HCT116 (cell line): ENCODE results near the gene TMEM61. TPM values are rescaled to one million over a fixed set of nuclear protein-coding genes. Genes with fewer than 3 reads are reported as not detected.
A peak's percentile ranks its signal among the peaks of the same experiment; 100 is the strongest.

Experiments
- ATAC-seq: fragments of 200-7000 bp; cut with Tn5 transposase; 2 replicates; pipeline ENCODE4 v1.9.1; 2020; ENCODE audit warnings: mild to moderate bottlenecking, moderate library complexity
- BruUV-seq: library from RNA; stranded (reverse); fragments of 400-500 nt; replicated peaks from 2 replicates; lab custom pipeline; 2021; lab: Mats Ljungman, UMichigan
- CTCF ChIA-PET: fragments of 300-600 bp; sonication (Branson Sonifier 250); formaldehyde crosslinking; loops from one replicate; lab custom pipeline; 2021; ENCODE audit warnings: antibody characterized with exemption; lab: Charles Lee
- POLR2A ChIA-PET: fragments of 300-600, 350-600 bp; sonication (Branson Sonifier 250); formaldehyde crosslinking; loops from one replicate; lab custom pipeline; 2021; ENCODE audit warnings: antibody characterized with exemption; lab: Charles Lee
- RAD21 ChIA-PET, 2 experiments: fragments of 300-600 bp; sonication (Branson Sonifier 250); formaldehyde crosslinking; loops; one replicate each; lab custom pipeline; 2023; ENCODE audit warnings: low total read pairs in 2 of 2; ENCODE audit not compliant: uncharacterized antibody in 2 of 2, unreplicated experiment in 2 of 2, low non-redundant PET in 1 of 2; lab: Charles Lee
- DNase-seq: peaks from one replicate; pipeline ENCODE4 v3.0.0-alpha.2; 2010; ENCODE audit warnings: low read depth, low spot score
- H2AFZ ChIP-seq: fragments of 200-600 bp; shearing (Covaris generic), sonication (generic); 2 replicates; pipeline ENCODE4 v1.6.1; 2017; ENCODE audit warnings: low read depth, mixed run types, mixed read lengths, antibody characterized with exemption, low read length; ENCODE audit not compliant: poor library complexity, severe bottlenecking
- H3K27ac ChIP-seq: 2 replicates; pipeline ENCODE4 v1.5.1; 2012; ENCODE audit warnings: low read depth, low read length
- H3K27me3 ChIP-seq: fragments of 200-600 bp; sonication (generic); 2 replicates; pipeline ENCODE4 v1.6.1; 2016; ENCODE audit warnings: mixed run types, low read length, mixed read lengths; ENCODE audit not compliant: insufficient read depth
- H3K36me3 ChIP-seq, 2 experiments: fragments of 200-500 bp in 1 of 2; fragments of 200-600 bp in 1 of 2; sonication (Bioruptor generic) in 1 of 2; sonication (generic) in 1 of 2; 2 replicates each; pipeline versions ENCODE4 v1.5.1 to v1.6.1; 2014 to 2016; ENCODE audit warnings: low read length in 2 of 2, inconsistent platforms in 1 of 2, mixed read lengths in 1 of 2, mixed run types in 1 of 2; ENCODE audit not compliant: insufficient read depth in 2 of 2, control insufficient read depth in 1 of 2
- H3K4me1 ChIP-seq, 2 experiments: fragments of 200-600 bp in 1 of 2; sonication (generic) in 1 of 2; 2 replicates each; pipeline versions ENCODE4 v1.5.1 to v1.6.1; 2012 to 2017; ENCODE audit warnings: low read length in 2 of 2, inconsistent platforms in 1 of 2, mild to moderate bottlenecking in 1 of 2, mixed read lengths in 1 of 2, mixed run types in 1 of 2, moderate library complexity in 1 of 2; ENCODE audit not compliant: insufficient read depth in 2 of 2, control insufficient read depth in 1 of 2
- H3K4me2 ChIP-seq: fragments of 200-600 bp; sonication (generic); 2 replicates; pipeline ENCODE4 v1.6.1; 2017; ENCODE audit warnings: mixed run types, low read length, mixed read lengths
- H3K4me3 ChIP-seq, 2 experiments: fragments of 200-600 bp in 1 of 2; sonication (generic) in 1 of 2; replicated peaks in 1 of 2; 2 replicates each; pipeline ENCODE4 v1.5.1; 2011 to 2016; ENCODE audit warnings: low read length in 2 of 2, control low read depth in 1 of 2, low read depth in 1 of 2, mild to moderate bottlenecking in 1 of 2, mixed read lengths in 1 of 2, mixed run types in 1 of 2
- H3K79me2 ChIP-seq: fragments of 200-600 bp; sonication (generic); 2 replicates; pipeline ENCODE4 v1.6.1; 2017; ENCODE audit warnings: mild to moderate bottlenecking, mixed run types, low read length, moderate library complexity, mixed read lengths; ENCODE audit not compliant: insufficient read depth
- H3K9ac ChIP-seq: fragments of 200-600 bp; sonication (generic); 2 replicates; pipeline ENCODE4 v1.6.1; 2016; ENCODE audit warnings: low read length, mixed read lengths
- H3K9me2 ChIP-seq: fragments of 200-600 bp; sonication (generic), shearing (Covaris generic); 2 replicates; pipeline ENCODE4 v1.6.1; 2017; ENCODE audit warnings: mixed run types, mild to moderate bottlenecking, moderate library complexity; ENCODE audit not compliant: insufficient read depth
- H3K9me3 ChIP-seq, 2 experiments: fragments of 200-500 bp in 1 of 2; fragments of 200-600 bp in 1 of 2; sonication (Bioruptor generic) in 1 of 2; sonication (generic) in 1 of 2; 2 replicates each; pipeline ENCODE4 v1.6.1; 2014 to 2017; ENCODE audit warnings: low read length in 2 of 2, mixed read lengths in 2 of 2, inconsistent platforms in 1 of 2, low read depth in 1 of 2, mild to moderate bottlenecking in 1 of 2, mixed run types in 1 of 2, moderate library complexity in 1 of 2; ENCODE audit not compliant: control insufficient read depth in 1 of 2, insufficient read depth in 1 of 2
- H4K20me1 ChIP-seq: fragments of 200-600 bp; sonication (generic), shearing (Covaris generic); 2 replicates; pipeline ENCODE4 v1.6.1; 2017; ENCODE audit warnings: mixed run types, mild to moderate bottlenecking, moderate library complexity; ENCODE audit not compliant: insufficient read depth
- CEBPB ChIP-seq: IDR thresholded peaks from 2 replicates; pipeline ENCODE4 v1.6.1; 2012; ENCODE audit warnings: low read depth
- CTCF ChIP-seq, 3 experiments: fragments of 200-600 bp in 1 of 3; sonication (generic) in 1 of 3; IDR thresholded peaks in 2 of 3; conservative IDR thresholded peaks in 1 of 3; 2 replicates each; pipeline ENCODE4 v1.5.1; 2012 to 2017; ENCODE audit warnings: low read depth in 2 of 3, low read length in 2 of 3, antibody characterized with exemption in 1 of 3, borderline replicate concordance in 1 of 3, control low read depth in 1 of 3, mild to moderate bottlenecking in 1 of 3, mixed read lengths in 1 of 3, mixed run types in 1 of 3, moderate library complexity in 1 of 3; ENCODE audit not compliant: insufficient read depth in 1 of 3
- EGR1 ChIP-seq: IDR thresholded peaks from 2 replicates; pipeline ENCODE4 v1.6.1; 2012; ENCODE audit warnings: low read depth
- EZH2phosphoT487 ChIP-seq: fragments of 200-600 bp; IDR thresholded peaks from 2 replicates; pipeline ENCODE4 v1.6.1; 2018; ENCODE audit warnings: antibody characterized with exemption, borderline replicate concordance
- FOSL1 ChIP-seq: IDR thresholded peaks from 2 replicates; pipeline ENCODE4 v1.6.1; 2012; ENCODE audit warnings: low read depth
- JUND ChIP-seq: IDR thresholded peaks from 2 replicates; pipeline ENCODE4 v1.6.1; 2012
- MAX ChIP-seq: IDR thresholded peaks from 2 replicates; pipeline ENCODE4 v1.6.1; 2012
- RAD21 ChIP-seq: IDR thresholded peaks from 2 replicates; pipeline ENCODE4 v1.6.1; 2012; ENCODE audit warnings: low read depth, mild to moderate bottlenecking
- TCF7L2 ChIP-seq: IDR thresholded peaks from 2 replicates; pipeline ENCODE4 v1.7.0; 2011; ENCODE audit warnings: borderline replicate concordance, inconsistent platforms; ENCODE audit not compliant: insufficient read depth, insufficient read length; ENCODE audit errors: extremely low read depth
- intact Hi-C: fragments of 100-400 bp; cut with micrococcal nuclease; formaldehyde crosslinking; loops from 2 replicates; pipeline ENCODE4 v1.10.0; 2022
- total RNA-seq: library from RNA; stranded (reverse); gene quantifications from one replicate; pipeline ENCODE4 v1.2.1, GENCODE V29; 2021; ENCODE audit not compliant: unreplicated experiment
- TF ChIP-seq, protein P1 (sequence below): IDR thresholded peaks from 2 replicates; pipeline ENCODE4 v1.6.1; 2012; ENCODE audit warnings: low read depth

TMEM61 gene
- total RNA-seq, 1 experiment from 2014 or later, result 4.4 TPM

DNA sequence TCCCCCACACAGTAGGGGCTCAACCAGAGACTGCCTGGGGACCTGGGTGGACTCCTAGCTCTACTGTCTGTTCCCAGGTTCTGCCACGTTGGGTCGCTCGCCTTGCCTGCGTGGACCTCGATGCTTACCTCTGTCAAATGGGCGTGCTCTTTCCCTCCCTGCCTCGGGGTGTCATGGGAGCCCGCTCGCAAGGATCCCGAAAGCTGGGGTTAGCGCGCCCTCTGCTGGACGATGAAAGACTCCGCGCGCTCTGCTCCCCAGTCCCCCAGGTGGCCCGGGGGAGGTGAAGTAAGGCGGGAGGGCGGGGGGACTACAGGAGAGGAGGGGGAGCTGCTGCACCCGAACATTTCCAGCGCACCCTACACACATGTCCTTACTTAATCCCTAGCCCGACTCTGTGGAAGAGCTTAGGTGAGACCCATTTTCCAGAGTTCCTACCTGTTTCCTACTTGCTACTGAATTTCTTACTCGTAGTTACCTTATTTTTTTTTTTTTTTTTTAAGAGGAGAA, 16.0 kb downstream of the TMEM61 start (continued):
- TF ChIP-seq, protein P1, sequence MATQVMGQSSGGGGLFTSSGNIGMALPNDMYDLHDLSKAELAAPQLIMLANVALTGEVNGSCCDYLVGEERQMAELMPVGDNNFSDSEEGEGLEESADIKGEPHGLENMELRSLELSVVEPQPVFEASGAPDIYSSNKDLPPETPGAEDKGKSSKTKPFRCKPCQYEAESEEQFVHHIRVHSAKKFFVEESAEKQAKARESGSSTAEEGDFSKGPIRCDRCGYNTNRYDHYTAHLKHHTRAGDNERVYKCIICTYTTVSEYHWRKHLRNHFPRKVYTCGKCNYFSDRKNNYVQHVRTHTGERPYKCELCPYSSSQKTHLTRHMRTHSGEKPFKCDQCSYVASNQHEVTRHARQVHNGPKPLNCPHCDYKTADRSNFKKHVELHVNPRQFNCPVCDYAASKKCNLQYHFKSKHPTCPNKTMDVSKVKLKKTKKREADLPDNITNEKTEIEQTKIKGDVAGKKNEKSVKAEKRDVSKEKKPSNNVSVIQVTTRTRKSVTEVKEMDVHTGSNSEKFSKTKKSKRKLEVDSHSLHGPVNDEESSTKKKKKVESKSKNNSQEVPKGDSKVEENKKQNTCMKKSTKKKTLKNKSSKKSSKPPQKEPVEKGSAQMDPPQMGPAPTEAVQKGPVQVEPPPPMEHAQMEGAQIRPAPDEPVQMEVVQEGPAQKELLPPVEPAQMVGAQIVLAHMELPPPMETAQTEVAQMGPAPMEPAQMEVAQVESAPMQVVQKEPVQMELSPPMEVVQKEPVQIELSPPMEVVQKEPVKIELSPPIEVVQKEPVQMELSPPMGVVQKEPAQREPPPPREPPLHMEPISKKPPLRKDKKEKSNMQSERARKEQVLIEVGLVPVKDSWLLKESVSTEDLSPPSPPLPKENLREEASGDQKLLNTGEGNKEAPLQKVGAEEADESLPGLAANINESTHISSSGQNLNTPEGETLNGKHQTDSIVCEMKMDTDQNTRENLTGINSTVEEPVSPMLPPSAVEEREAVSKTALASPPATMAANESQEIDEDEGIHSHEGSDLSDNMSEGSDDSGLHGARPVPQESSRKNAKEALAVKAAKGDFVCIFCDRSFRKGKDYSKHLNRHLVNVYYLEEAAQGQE, result no peak

DNA sequence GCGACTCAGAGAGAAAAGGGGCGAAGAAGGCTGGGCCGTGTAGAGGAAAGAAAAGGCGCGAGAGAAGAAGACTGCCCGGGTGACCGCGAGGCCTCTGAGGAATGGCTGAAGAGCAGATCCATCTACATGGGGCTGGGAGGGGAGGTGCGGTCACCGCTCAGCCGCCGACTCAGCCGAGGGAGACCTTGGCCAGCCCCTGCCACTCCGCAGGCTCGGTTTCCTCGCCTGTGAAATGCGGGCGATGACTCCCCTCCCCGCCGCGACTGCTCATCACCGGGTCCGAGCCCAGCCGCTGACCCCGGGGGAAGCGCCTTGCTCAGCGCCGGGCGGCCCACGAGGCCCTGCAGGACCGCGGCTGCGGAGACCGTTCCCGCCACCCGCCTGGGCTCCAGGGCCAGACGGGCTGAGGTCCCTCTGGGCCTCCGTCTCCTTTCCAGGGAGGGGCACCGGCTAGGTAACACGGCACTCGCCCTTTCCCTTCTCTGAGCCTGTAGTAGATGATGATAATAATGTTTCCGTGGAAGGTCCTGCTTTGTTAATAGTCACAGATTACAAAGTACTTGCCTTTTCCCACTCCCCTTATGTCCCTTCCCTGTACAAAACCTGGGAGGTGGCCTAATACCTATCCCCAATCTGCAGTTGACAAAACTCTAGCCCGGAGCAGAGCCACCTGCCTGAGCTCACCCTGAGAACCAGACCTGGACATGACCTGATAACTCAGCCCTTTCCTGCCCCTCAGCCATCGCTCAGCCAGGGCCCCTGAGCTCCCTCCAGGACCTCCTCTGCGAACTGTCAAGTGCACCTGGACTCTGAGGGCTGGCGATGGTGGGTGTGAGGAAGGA, 16.7 kb downstream of the TMEM61 start:
- no peak overlapping the region for H3K9ac ChIP-seq
- POLR2A ChIA-PET, result no interaction called here
- H2AFZ ChIP-seq, result peak overlapping the region; percentile 89
- no peak for ATAC-seq
- H3K4me2 ChIP-seq, result peak overlapping the region; percentile 38
- H3K27me3 ChIP-seq, result no peaks in the 10 kb centered on the region
- no peak overlapping the region for H3K27ac ChIP-seq
- BruUV-seq, result no TSS peak
- no peak for DNase-seq
- CTCF ChIA-PET, result interaction anchor here (0.8 to 5.8 kb wide), 8 partner anchors 9 to 54 kb away, joined by 3 to 85 read pairs (median 4); no protein-coding TSS in a partner anchor
- no peaks in the 10 kb centered on the region for H3K9me3 ChIP-seq
- no peak for TF ChIP-seq EZH2phosphoT487
- TF ChIP-seq CTCF (IDR thresholded peaks at IDR 0.05 in 2 of 3, conservative IDR thresholded peaks at IDR 0.05 in 1 of 3; ENCODE audit: borderline replicate concordance in 1 of 3, insufficient read depth in 1 of 3, low read depth in 2 of 3, low read length in 2 of 3), result no peak
- no peak for TF ChIP-seq TCF7L2
- no peak for TF ChIP-seq FOSL1
- TF ChIP-seq, protein P1, result no peak
- no peak for TF ChIP-seq JUND
- no peak for TF ChIP-seq MAX
- TF ChIP-seq RAD21, result no peak
- no peak for TF ChIP-seq EGR1
- TF ChIP-seq CEBPB, result no peak
- TF ChIP-seq, all 23 proteins: peak for 0
- RAD21 ChIA-PET, result interaction anchor here (1.3 to 2.9 kb wide), 6 partner anchors 25 to 52 kb away, joined by 3 to 25 read pairs (median 9); no protein-coding TSS in a partner anchor
- intact Hi-C loops, result loop anchor here (1.0 kb wide), 3 partner anchors 47 to 325 kb away; no protein-coding TSS in a partner anchor
- Histone ChIP-seq H4K20me1 (no peaks in the 10 kb centered on the region), H3K9me2 (no peaks in the 10 kb centered on the region), H3K4me1 (peaks cover 0 to 8% of the 10 kb centered on the region in 2 experiments; a peak in 1 of 4 replicates), H3K79me2 (no peaks in the 10 kb centered on the region), H3K36me3 (no peaks in the 10 kb centered on the region), H3K4me3 (no peak overlapping the region)
